ENCODE results near the gene HBG1.

Gene HBG1

GRCh38 chr11:5223146-5223545 lies 26.5 kb downstream of the HBG1 start:
- TF ChIP-seq TCF12 (IDR thresholded peaks at IDR 0.05; ENCODE audit: low read depth) (no peak), USF1 (IDR thresholded peaks at IDR 0.05) (no peak), RAD21 (IDR thresholded peaks at IDR 0.05; ENCODE audit: low read depth) (no peak), CEBPB (IDR thresholded peaks at IDR 0.05) (no peak), NFIC (IDR thresholded peaks at IDR 0.05) (no peak), TAF1 (IDR thresholded peaks at IDR 0.05; ENCODE audit: low read depth) (no peak), MAX (IDR thresholded peaks at IDR 0.05) (no peak), YY1 (IDR thresholded peaks at IDR 0.05; ENCODE audit: low read depth) (no peak), ZBTB7A (IDR thresholded peaks at IDR 0.05; ENCODE audit: low read depth) (no peak)

- TF ChIP-seq EGR1 (IDR thresholded peaks at IDR 0.05): no peak
- no peak for TF ChIP-seq MAX (IDR thresholded peaks at IDR 0.05)
- no peak for TF ChIP-seq CEBPB (IDR thresholded peaks at IDR 0.05)
- no peak for TF ChIP-seq TEAD4 (IDR thresholded peaks at IDR 0.05)
- no peak for TF ChIP-seq TAF1 (IDR thresholded peaks at IDR 0.05; ENCODE audit: low read depth)
- no peak for TF ChIP-seq FOXM1 (IDR thresholded peaks at IDR 0.05; ENCODE audit: borderline replicate concordance, low read depth)
- TF ChIP-seq REST (IDR thresholded peaks at IDR 0.05; ENCODE audit: low read depth): no peak
- no peak for TF ChIP-seq CREB1 (IDR thresholded peaks at IDR 0.05; ENCODE audit: low read depth)
- no peak for TF ChIP-seq TCF12 (IDR thresholded peaks at IDR 0.05; ENCODE audit: low read depth)
- no peak for TF ChIP-seq ZBTB7A (IDR thresholded peaks at IDR 0.05; ENCODE audit: low read depth)
- TF ChIP-seq YY1 (IDR thresholded peaks at IDR 0.05; ENCODE audit: low read depth): no peak
- no peak for TF ChIP-seq USF1 (IDR thresholded peaks at IDR 0.05)
- TF ChIP-seq RAD21 (IDR thresholded peaks at IDR 0.05; ENCODE audit: low read depth): no peak
Observed at GRCh38 chr11:5210376-5210885, 39.2 kb downstream of the HBG1 start.

GRCh38 chr11:5204787-5205186 lies 44.9 kb downstream of the HBG1 start:
- TF ChIP-seq RAD21 (IDR thresholded peaks at IDR 0.05; ENCODE audit: low read depth) (peak; percentile 70), EGR1 (IDR thresholded peaks at IDR 0.05) (no peak)

GRCh38 chr11:5203366-5203765 lies 46.3 kb downstream of the HBG1 start:
- TF ChIP-seq REST (IDR thresholded peaks at IDR 0.05; ENCODE audit: low read depth) (no peak), MAX (IDR thresholded peaks at IDR 0.05) (no peak), CEBPB (IDR thresholded peaks at IDR 0.05) (no peak), FOXM1 (IDR thresholded peaks at IDR 0.05; ENCODE audit: borderline replicate concordance, low read depth) (no peak), TCF12 (IDR thresholded peaks at IDR 0.05; ENCODE audit: low read depth) (no peak), TAF1 (IDR thresholded peaks at IDR 0.05; ENCODE audit: low read depth) (no peak), YY1 (IDR thresholded peaks at IDR 0.05; ENCODE audit: low read depth) (no peak), ZBTB7A (IDR thresholded peaks at IDR 0.05; ENCODE audit: low read depth) (no peak), EP300 (IDR thresholded peaks at IDR 0.05; ENCODE audit: borderline replicate concordance) (no peak), CREB1 (IDR thresholded peaks at IDR 0.05; ENCODE audit: low read depth) (no peak)

GRCh38 chr11:5200582-5200981 lies 49.1 kb downstream of the HBG1 start, which contains the start of gene OR51V1:
TSS of gene OR51V1 (minus strand) at chr11:5200682. CDS start at chr11:5200682, 0 bp downstream.
- TF ChIP-seq MAX (IDR thresholded peaks at IDR 0.05): no peak
- no peak for TF ChIP-seq EGR1 (IDR thresholded peaks at IDR 0.05)
- TF ChIP-seq REST (IDR thresholded peaks at IDR 0.05; ENCODE audit: low read depth): no peak
- no peak for TF ChIP-seq EP300 (IDR thresholded peaks at IDR 0.05; ENCODE audit: borderline replicate concordance)
- no peak for TF ChIP-seq USF1 (IDR thresholded peaks at IDR 0.05)
- no peak for TF ChIP-seq CEBPB (IDR thresholded peaks at IDR 0.05)
- no peak for TF ChIP-seq NFIC (IDR thresholded peaks at IDR 0.05)
- TF ChIP-seq CREB1 (IDR thresholded peaks at IDR 0.05; ENCODE audit: low read depth): no peak
